ENCODE results near the gene ATP2A3. TPM values are rescaled to one million over a fixed set of nuclear protein-coding genes. Genes with fewer than 3 reads are reported as not detected.

The ATP2A3 gene
- total and polyA plus RNA-seq, 2 donors (not counting 3 experiments of a cell fraction or from before 2014, with no cell fraction given) = 0.37 to 0.55 TPM

- Histone ChIP-seq H3K9me1 (replicated peaks; ENCODE audit: control insufficient read depth, extremely low read depth, insufficient read depth, low read length) (no peaks in the 10 kb centered on the region), H3K27me3 (ENCODE audit: control insufficient read depth in 2 of 2, insufficient read depth in 2 of 2, low read length in 2 of 2) (peaks cover 20 to 27% of the 10 kb centered on the region in 2 experiments), H3K4me1 (ENCODE audit: control insufficient read depth, extremely low read depth, insufficient read depth, low read length) (peaks cover 8% of the 10 kb centered on the region), H3K79me2 (ENCODE audit: control insufficient read depth, insufficient read depth, low read length) (no peaks in the 10 kb centered on the region), H3K9ac (replicated peaks; ENCODE audit: extremely low read depth, insufficient read depth, low read length) (no peak overlapping the region), H3K36me3 (ENCODE audit: control insufficient read depth in 2 of 2, extremely low read depth in 1 of 2, insufficient read depth in 2 of 2, low read length in 2 of 2) (no peaks in the 10 kb centered on the region), H3K4me3 (replicated peaks in 1 of 3; ENCODE audit: insufficient read depth in 1 of 3, low read depth in 1 of 3, low read length in 3 of 3) (no peak overlapping the region), H3K27ac (ENCODE audit: insufficient read depth, low read depth, low read length) (no peak overlapping the region), H2AFZ (ENCODE audit: low read depth, low read length) (no peak overlapping the region), H3K9me3 (replicated peaks; ENCODE audit: control insufficient read depth, insufficient read depth, low read length) (no peaks in the 10 kb centered on the region), H4K20me1 (replicated peaks; ENCODE audit: control insufficient read depth, extremely low read depth, insufficient read depth, low read length) (no peaks in the 10 kb centered on the region), H3K4me2 (ENCODE audit: insufficient read depth, low read length) (no peak overlapping the region)
- DNase-seq (ENCODE audit: low read depth, low spot score) = no peak
- intact Hi-C loops (cut with micrococcal nuclease) (loop anchor here (1.0 kb wide), 1 partner anchor 10 kb away; no protein-coding TSS in a partner anchor), dilution Hi-C loops (cut with MboI; ENCODE audit: extremely low pct_ligation_motif_present, low sequenced_read_pairs) (no loop called here)
- no peak for FAIRE-seq
- CTCF ChIA-PET = interaction anchor here (1.4 kb wide), 1 partner anchor 49 kb away, joined by 4 read pairs; no protein-coding TSS in a partner anchor
- POLR2A ChIA-PET = no interaction called here
- BruUV-seq (replicated peaks) = no TSS peak
- TF ChIP-seq JUN (IDR thresholded peaks at IDR 0.05; ENCODE audit: borderline replicate concordance, insufficient read depth, insufficient read length, low read depth) (no peak), EZH2 (IDR thresholded peaks at IDR 0.05; ENCODE audit: borderline replicate concordance, low read depth, low read length, severe bottlenecking) (no peak), MYC (IDR thresholded peaks at IDR 0.05; ENCODE audit: low read depth, low read length) (no peak), POLR2A (IDR thresholded peaks at IDR 0.05; ENCODE audit: low read depth, low read length) (no peak), FOS (IDR thresholded peaks at IDR 0.05; ENCODE audit: borderline replicate concordance, insufficient read depth, low read length) (no peak), GATA2 (IDR thresholded peaks at IDR 0.05; ENCODE audit: insufficient read depth, insufficient read length, low read depth, low read length) (no peak), POLR2AphosphoS5 (IDR thresholded peaks at IDR 0.05; ENCODE audit: insufficient read depth, low read depth, low read length) (no peak)
- TF ChIP-seq, protein P1, sequence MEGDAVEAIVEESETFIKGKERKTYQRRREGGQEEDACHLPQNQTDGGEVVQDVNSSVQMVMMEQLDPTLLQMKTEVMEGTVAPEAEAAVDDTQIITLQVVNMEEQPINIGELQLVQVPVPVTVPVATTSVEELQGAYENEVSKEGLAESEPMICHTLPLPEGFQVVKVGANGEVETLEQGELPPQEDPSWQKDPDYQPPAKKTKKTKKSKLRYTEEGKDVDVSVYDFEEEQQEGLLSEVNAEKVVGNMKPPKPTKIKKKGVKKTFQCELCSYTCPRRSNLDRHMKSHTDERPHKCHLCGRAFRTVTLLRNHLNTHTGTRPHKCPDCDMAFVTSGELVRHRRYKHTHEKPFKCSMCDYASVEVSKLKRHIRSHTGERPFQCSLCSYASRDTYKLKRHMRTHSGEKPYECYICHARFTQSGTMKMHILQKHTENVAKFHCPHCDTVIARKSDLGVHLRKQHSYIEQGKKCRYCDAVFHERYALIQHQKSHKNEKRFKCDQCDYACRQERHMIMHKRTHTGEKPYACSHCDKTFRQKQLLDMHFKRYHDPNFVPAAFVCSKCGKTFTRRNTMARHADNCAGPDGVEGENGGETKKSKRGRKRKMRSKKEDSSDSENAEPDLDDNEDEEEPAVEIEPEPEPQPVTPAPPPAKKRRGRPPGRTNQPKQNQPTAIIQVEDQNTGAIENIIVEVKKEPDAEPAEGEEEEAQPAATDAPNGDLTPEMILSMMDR (IDR thresholded peaks at IDR 0.05; ENCODE audit: extremely low read depth in 1 of 2, insufficient read depth in 1 of 2, low read depth in 1 of 2, low read length in 2 of 2) = no peak
- TF ChIP-seq, protein P2, sequence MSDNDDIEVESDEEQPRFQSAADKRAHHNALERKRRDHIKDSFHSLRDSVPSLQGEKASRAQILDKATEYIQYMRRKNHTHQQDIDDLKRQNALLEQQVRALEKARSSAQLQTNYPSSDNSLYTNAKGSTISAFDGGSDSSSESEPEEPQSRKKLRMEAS (IDR thresholded peaks at IDR 0.05; ENCODE audit: insufficient read depth, insufficient read length) = no peak
These were observed 1.3 kb downstream of the ATP2A3 start for GRCh38 chr17:3962965-3963236.
